ENCODE measurements around the gene TBCC.
A peak's percentile ranks its signal among the peaks of the same experiment; 100 is the strongest.
"Not testable (repeated sequence)": the region's sequence is repeated elsewhere in the genome, so short reads cannot be mapped to it uniquely, and the experiment has no call there.

The TBCC gene

DNA sequence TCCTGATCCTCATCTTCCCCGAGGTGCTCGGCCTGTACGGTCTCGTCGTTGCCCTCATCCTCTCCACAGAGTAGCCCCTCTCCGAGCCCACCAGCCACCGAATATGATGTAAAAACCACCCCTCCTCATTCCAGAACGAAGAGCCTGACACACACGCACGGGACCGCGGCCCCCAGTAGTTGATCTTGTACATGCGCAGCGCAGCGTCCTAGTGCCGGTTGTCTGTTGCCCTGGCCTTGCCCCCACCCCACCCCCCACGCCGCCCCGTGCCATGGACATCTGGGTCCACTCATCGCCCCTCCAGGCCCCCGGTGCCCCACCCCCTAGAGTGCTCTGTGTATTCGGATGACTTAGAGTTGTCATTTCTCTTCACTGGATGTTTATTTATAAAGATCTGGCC, 18.3 kb downstream of the TBCC start:
- DNase-seq: no peak

DNA sequence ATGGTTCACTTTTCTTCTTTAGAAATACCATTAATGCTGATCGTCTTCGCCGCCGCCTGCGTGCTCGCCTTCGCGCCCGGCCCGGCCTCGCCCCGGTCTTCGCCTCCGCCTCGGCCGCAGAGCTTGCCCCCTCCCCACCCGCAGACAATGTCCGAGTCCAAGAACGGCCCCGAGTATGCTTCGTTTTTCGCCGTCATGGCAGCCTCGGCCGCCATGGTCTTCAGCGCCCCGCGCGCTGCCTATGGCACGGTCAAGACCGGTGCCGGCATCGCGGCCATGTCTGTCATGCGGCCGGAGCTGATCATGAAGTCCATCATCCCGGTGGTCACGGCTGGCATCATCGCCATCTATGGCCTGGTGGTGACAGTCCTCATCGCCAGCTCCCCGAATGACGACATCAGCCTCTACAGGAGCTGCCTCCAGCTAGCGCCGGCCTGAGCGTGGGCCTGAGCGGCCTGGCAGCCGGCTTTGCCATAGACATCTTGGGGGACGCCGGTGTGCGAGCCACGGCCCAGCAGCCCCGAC, 18.8 kb downstream of the TBCC start:
- DNase-seq: peak; percentile 90

DNA sequence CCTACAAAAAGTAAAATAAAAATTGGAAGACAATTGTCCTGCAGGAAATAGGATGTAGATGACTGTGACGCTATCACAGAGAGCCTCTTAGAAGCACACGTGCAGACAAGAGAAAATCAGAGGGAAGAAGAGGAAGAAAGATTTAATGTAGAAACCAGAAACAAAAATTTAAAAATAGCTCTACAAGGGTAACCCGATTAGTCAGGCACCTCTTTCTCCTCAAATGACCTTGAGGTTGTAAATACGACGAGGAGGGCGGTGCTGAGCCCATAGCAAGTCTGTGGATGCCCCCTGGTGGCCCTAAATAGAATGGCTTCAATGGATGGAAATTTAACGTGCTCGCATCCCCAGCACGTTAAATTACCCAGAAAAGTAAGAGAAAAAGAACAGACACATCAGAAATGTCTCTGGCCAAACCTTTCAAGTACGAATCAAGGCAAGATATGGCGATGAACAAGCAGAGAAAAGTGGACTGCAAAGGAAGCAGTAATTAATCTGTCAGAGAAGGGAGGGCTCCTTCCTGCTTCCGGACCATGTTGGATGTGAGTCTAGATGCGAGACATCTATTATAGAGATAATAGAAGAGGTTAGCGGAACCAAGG, 19.3 kb downstream of the TBCC start:
- DNase-seq: peak; percentile 90

DNA sequence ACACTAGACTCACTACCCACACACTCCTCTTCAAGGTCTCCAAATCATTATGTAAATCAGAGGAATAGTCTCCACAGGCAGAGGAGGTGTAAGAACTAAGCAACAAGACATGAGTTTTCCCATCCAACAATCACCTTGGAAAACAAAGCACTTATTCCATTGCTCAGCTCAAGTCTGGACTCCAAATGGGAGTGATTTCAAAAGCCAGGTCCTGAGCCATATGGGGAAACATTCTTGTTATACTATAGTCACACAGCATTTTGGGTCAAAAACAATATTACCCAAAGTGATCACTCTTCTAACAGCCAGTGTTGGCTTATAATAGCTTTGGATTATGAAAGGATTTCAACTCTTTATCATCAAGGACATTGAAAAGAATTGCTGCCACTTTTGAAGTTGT, 19.9 kb downstream of the TBCC start:
- no peak for DNase-seq

DNA sequence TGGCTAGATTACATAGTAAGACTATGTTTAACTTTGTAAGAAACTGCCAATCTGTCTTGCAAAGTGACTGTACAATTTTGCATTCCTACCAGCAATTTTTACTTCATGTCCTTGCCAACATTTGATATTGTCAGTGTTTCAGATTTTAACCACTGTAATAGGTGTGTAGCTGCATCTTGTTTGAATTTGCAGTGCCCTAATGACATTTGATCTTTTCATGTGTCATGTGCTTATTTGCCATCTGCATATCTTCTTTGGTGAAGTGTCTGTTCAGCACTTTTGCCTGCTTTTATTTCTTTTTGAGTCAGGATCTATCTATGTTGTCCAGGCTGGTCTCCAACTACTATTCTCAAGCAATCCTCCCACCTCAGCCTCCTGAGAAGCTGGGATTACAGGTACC, 21.1 kb downstream of the TBCC start:
- no peak for DNase-seq

DNA sequence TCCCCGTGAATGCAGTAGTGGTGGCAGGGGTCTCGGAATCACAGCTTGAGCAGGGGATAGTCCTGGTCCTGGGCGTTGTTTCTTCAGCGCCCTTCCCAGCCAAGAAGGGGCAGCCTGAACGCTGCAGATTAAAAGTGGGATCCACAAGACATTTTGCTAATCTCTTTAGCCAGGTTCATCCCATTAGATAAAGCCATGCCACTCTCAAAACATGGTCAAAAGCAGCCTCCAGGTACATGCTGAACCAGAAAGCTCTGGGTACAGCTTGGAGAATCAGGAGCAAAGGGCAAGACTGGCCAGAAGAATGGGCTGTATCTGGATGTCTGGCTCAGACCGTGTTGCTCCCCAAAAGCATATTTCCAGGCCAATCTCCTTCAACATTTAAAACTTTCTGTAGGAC, 23.4 kb downstream of the TBCC start, which contains the start of gene PRPH2:
PRPH2 (minus strand) TSS at position 101 of the 400 bp plus-strand sequence. CDS start 263 bp downstream, outside the sequence.
- DNase-seq: no peak

DNA sequence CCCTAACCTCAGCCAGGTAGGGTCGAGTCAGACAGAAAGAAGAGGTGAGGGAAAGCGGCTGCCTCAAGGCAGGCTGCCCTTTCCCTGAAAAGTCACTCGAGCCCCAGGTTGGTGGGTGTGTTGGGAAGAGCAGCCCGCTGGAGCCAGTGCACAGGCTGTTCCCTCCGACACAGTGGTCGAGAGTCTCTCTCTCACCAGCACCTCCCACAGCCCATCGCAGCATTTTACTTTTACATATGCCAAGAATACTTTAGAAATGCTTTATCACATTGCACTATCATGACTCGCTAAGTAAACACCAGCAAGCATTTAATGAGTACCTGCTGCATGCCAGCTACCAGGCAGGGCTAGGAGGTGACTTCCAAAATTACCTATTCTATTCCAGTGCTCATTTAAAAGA, 25.2 kb downstream of the TBCC start:
- no peak for DNase-seq

DNA sequence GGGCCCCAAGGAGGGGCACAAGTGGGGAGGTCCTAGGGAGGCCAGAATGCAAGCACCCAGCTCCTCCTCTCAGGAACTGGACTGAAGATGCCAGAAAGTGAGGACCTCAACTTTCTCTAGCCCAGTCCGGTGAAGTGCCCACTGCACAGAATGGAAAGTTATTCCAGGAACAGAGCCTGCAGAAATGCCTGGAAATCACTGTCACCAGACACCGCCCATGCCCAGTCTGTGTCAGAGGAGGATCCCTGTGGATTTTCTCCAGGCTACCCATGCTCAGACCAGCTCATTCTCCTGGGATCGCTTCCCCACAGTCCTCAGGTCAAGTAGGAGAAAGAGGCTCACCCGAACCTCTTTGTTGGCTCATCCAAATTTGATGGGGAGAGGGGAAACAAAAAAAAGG, 30.0 kb downstream of the TBCC start:
- DNase-seq: no peak

DNA sequence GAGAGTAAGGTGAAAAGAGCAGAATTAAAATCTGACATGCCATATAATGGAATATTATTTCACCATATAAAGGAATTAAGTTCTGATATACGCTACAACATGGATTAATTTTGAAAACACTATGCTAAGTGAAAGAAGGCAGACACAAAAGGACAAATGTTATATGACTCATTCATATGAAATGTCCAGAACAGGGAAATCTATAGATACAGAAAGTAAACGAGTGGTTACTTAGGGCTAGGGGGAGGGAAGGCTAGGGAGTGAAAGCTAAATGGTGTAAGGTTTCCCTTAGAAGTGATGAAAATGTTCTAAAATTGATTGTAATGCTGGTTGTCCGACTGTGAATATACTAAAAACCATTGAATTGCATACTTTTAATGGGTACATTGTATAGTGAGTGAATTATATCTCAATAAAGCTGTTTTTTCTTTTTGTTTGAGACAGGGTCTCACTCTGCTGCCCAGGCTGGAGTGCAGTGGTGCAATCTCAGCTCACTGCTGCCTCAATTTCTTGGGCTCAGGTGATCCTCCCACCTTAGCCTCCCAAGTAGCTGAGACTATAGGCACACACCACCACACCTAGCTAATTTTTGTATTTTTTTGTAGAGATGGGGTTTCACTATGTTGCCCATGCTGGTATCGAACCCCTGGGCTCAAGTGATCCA, 31.7 kb downstream of the TBCC start:
- no peak for DNase-seq

DNA sequence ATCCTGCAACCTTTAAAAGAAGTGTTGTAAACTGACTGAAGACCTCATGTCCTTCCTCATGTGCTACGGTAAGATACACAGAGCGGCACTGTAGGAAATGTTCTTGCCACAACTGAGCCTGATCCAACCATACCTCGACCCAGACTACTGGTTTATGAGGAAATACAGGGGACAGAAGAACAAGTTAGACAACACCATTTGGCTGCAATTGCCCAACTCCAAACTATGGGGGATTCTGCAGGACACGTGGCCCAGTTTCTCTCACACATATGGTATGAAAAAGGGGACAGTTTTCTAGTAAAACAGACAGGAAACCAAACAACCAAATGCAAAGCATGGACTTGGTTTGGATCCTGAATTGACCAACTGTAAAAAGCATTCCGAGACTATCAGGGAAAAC, 34.0 kb downstream of the TBCC start:
- no peak for DNase-seq

DNA sequence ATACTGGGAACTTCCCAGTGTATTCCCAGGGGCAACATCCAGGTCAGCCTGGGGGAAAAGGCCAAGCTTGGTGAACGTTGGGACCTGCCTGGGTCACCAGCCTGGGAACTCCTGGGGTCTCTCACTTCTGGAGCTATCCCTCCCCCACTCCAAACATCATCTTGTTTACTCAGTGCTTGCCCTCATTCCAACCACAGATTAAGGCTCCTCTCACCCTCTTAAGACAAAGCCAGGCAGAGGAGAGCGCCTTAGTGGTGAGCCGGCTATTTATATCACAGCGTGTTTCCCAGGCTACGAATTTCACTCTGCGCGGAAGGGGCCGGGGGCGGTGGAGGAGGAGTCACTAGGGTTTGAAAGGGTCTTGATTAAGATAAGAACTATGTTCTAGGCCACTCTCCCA, 35.6 kb downstream of the TBCC start:
- DNase-seq: peak; percentile 69

DNA sequence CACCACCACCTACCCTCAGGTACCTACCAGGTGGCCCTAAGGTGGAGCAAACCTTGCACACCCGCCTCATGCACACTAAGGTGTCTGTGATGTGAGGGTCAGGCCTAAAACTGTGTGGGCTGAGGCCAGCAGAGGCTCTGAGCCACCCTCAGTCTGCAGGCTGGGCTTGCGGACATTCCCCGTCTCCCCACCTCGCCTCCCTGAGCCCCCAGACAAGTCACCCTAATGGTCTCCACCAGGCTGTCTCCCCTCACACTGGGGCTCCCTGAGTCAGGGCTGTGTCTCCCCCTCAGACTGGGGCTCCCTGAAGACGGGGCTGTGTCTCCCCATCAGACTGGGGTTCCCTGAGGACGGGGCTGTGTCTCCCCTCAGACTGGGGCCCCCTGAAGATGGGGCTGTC, 36.0 kb downstream of the TBCC start:
- no peak for DNase-seq

DNA sequence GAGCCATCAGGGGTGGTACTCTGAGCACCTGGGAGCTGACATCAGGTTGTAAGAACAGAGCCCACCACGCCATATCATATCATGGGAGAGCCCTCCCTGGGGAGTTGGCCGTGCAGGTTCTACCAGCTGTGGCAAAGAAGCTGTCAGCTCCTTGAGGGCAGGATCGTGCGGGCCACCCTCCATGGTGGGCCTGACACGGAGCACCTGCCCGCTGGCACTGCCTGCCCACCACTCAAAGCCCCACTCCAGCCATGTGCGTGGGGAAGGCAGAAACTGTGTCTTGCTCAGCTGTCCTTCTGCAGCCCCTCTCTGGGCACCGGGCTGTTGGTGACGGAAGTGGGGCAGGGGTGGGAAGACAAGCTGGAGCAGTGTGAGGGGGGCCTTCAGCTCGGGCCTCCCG, 37.8 kb downstream of the TBCC start:
- DNase-seq: no peak

DNA sequence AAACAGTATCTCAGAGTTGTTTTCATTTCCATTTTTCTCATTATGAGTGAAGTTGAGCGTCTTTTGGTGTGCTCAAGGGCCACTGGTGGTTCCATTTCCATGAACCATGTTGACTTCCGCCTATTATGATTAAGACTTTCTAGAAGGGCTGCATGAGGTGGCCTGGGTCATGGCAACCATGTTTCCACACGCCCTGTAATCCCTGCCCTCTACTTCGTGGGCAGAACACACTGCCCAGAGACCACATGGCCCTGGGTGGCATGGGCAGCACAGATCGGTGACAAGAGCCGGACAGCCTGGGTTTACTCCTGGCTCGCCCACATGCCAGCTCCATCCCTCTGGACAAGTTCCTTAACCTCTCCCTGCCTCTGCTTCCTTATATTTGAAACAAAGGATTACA, 38.3 kb downstream of the TBCC start:
- no peak for DNase-seq

DNA sequence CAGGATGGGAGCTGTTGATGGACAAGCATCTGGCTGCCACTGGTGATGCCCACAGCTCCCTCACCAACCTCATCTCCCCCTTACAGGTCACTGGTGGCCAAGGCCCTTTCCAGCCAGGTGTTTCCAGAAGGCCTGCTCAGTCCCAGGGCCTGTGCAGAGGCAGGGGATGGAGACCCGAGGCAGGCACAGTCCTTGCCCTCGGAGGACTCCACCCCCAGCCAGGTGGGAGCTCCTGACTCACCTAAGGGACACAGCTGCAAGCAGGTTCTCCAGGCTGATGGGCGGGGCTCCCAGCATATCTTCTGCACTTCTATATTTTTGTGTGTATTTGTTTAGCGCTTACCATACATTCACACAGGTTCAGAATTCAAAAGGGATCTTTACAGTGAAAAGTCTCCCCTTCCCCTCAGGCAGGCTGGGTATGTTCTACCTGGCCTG, 40.9 kb downstream of the TBCC start:
- DNase-seq: no peak

DNA sequence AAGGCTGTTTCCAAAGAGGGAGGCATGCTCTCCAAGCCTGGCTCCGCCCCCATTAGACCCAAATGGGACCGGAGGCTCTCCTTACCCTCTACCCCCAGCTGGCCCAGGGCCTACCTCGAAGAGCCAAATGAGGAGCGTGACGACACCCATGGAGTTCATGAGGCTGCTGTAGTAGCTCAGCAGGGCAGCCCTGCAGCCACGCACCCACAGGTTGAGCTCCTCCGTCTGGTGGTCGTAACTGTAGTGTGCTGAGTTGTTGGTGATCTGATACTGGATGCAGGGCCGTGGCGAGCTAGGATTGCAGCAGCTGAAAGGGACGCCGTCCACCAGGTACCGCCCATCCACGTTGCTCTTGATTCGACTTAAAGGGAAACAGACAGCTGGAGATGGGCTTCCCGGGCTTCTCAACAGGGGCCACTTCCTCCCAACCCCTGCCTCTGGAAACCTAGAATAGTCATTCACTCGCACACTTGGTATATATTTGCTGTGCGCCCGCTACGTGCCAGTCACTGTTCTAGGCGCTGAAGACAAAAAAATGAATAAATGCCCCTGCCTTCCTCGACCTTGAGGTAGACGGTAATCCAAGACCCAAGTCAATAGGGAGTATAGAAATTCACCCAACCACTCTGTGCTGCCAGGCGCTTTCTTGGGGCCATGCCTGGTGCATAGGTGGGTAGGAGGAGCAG, 41.5 kb downstream of the TBCC start:
- DNase-seq: no peak

DNA sequence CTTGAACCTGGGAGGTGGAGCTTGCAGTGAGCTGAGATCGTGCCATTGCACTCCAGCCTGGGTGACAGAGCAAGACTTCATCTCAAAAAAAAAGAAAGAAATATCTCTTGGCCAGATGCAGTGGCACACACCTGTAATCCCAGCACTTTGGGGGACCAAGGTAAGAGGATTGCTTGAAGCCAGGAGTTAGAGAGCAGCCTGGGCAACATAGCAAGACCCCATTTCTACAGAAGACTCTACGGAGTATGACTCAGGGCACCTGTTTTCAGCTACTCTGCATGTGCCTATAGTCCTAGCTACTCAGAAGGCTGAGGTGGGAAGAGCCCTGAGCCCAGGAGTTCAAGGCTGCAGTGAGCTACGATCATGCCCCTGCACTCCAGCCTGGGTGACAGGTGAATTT, 43.1 kb downstream of the TBCC start:
- DNase-seq: not testable (repeated sequence)

DNA sequence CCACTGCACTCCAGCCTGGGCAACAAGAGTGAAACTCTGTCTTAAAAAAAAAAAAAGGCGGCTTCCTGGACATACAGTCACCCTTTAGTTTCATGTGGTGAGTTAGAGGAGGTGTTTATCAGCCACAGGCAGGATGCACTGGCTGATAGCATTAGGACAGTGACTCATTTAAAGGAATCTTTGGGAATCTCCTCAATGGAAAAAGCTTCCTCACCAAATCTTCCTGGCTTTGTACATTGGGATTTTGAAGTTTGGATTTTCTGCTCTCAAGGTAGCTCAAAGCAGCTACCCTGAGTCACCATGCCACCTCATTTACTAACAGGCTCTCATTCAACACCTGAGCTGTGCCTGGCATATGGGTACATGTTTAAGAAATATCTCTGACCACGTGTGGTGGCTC, 43.7 kb downstream of the TBCC start:
- DNase-seq: no peak

DNA sequence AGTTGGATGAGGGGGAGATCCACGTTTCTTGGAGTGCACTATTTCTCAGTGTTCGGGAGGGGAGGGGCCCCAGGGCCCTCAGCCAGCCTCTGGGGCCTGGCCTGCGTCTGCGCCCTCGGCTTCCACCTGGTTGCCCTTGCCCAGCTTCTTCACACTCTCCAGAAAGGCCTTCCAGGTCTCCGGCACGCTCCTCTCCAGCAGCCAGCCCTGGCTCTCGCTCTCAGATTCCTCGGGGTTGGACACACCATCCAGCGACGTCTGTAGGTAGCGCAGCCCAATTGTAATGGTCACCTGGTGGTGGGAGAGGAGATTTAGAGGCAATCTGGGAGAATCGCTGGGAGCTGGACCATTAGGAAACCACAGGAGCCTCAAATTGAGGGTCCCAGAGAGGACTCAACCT, 47.7 kb downstream of the TBCC start:
- no peak for DNase-seq

DNA sequence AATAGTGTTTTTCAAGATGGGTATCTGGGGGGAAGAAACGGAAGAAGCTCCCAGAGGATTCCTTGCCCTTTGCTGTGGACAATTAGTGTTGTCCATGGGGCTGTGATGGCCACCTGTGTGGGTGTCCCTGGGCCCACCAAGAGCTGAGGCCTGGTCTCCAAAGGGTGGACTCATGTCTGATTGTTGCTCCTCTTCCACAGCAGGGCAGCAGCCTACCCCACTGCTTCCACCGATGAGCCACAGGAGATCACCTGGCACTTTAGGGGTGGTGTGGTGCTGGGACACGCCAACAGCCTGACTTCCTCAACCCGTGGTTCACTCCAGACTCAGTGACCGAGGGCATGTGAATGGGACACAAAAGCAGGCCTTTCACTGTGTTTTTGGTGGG, 48.6 kb downstream of the TBCC start:
- no peak for DNase-seq

DNA sequence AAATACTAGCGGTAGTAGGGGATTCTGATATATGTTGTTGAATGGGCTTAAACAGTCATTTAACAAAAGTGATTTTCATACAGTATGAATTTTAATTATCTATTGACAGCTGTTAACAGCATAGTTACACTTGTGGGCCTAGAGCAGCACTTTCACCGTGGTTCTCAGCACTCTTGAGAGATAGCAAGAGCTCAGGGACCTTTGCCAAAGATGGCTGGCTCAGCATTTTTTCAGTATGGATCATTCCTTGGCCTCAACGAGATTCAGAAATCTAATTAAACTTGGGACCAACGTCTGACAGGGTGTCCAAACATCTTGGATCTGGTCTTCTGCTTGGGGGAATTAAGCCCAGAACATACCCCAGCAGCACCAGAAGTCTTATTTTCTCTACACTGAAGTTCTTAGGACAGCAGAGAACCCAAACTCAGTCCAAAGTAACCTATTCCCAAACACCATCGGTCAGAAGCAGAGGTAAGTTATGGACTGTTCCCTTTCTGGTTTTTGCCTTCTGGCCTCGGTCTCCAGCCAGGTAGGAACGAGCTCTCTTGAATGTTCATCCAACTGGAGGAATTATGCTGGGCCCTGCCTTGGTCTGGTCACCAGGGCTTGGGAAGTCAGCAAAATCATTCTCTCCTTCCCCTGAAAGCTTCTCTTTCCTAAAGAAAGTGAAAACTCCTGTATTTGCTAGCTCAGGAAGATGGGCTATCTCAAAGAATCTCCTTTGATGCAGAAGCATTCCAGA, 49.2 kb downstream of the TBCC start:
- no peak for DNase-seq

DNA sequence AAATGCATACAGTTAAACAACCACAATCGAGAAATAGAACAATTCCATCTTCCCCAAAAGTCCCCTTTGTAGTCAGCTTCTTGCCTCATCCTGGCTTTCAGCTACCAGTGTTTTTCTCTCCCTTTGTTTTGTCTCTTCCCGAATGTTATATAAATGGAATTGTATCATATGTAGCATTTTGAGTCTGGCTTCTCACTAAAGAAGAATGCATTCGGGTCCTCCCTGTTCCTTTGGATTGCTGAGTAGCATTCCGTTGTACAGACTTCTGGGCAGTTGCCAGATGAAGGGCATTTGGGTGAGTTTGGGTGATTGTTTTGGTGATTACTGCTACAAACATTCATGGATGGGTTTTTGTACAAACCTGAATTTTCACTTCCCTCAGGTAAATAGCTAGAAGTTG, 51.3 kb downstream of the TBCC start:
- no peak for DNase-seq
